SHP77 treated with DMSO at 0.1 percent for 48 hours (cell line): Measurements from ENCODE around the gene BLOC1S3.
"Not testable (repeated sequence)": the region's sequence is repeated elsewhere in the genome, so short reads cannot be mapped to it uniquely, and the experiment has no call there.

Experiments
- DNase-seq: peaks from one replicate; lab custom pipeline; 2025; lab: John Stamatoyannopoulos, UW

Gene BLOC1S3

DNA sequence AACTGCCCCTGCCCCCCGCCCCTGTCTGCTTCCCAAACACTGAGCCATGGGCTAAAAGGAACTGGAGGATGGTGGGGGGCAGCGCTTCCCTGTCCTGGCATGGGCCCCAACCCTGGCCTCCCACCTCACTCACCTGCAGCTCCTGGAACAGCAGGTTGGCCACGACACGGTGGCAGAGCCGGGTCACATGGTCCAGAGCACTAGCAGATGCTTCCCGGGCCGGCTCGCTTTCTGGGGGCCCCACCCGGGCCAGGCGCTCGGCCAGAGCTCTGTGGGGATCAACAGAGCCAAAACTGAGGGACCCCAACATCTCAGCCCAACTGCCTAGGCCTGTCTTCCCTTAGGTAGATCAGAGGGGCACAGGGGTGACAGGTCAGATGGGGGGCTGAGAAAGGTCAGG, 46.1 kb downstream of the BLOC1S3 start:
- no peak for DNase-seq

DNA sequence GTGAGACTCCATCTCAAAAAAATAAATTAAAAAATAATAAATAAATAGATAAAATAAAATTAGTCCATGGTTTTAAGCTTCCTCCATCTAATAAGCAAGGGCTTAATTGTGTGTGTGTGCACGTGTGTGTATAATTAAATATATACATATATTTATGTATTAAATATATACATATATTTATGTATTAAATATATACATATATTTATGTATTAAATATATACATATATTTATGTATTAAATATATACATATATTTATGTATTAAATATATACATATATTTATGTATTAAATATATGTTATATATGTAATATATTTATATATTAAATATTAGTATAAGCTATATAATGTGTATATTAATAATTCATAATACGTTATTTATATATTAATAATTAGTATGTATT, 50.5 kb downstream of the BLOC1S3 start:
- DNase-seq = not testable (repeated sequence)
